Measurements from ENCODE around the gene SETBP1.

DNA sequence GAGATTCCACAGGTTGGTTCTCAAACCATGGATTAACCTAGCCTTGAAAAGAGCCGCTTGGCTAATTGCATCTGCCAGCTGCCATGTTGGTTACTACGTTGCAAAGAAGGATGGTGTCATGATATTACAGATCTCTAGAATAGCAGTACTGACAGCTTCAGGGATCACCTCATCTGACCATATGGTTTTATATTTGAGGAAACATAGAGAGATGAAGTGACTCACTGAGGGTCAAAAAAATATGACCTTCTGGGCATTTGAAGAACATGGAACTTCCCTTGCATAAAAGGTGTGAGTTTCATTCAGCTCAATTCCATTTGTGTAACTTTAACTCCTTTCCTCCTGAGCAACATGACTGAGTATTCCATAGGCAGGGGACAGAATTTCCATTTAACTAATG, 242.3 kb downstream of the SETBP1 start:
- TF ChIP-seq POLR2A (IDR thresholded peaks at IDR 0.05; ENCODE audit: low read depth, low read length) (no peak), POLR2AphosphoS5 (IDR thresholded peaks at IDR 0.05; ENCODE audit: low read depth, low read length) (no peak), TAF1 (IDR thresholded peaks at IDR 0.05; ENCODE audit: borderline replicate concordance, low read depth, low read length) (no peak)
